Progenitor cell of endocrine pancreas (in vitro differentiated cells): ENCODE measurements around the gene SLC16A5. TPM values are rescaled to one million over a fixed set of nuclear protein-coding genes. Genes with fewer than 3 reads are reported as not detected.

Experiments used
- DNase-seq: peaks from one replicate; pipeline ENCODE4 v3.0.0; 2021; ENCODE audit warnings: low spot score; ENCODE audit not compliant: unreplicated experiment
- H3K27ac Mint-ChIP-seq: 2 replicates; pipeline ENCODE4 v1.8.0; 2021; ENCODE audit warnings: mild to moderate bottlenecking, moderate library complexity, mixed read lengths
- H3K27me3 Mint-ChIP-seq: 2 replicates; pipeline ENCODE4 v1.8.0; 2021; ENCODE audit warnings: mixed read lengths
- H3K36me3 Mint-ChIP-seq: 2 replicates; pipeline ENCODE4 v1.8.0; 2022; ENCODE audit warnings: mixed read lengths; ENCODE audit not compliant: insufficient read depth
- H3K4me1 Mint-ChIP-seq: 2 replicates; pipeline ENCODE4 v1.8.0; 2021; ENCODE audit warnings: low read depth, mixed read lengths
- H3K4me3 Mint-ChIP-seq: 2 replicates; pipeline ENCODE4 v1.8.0; 2021; ENCODE audit warnings: low read depth, mild to moderate bottlenecking, moderate library complexity, mixed read lengths
- H3K9me3 Mint-ChIP-seq: 2 replicates; pipeline ENCODE4 v1.8.0; 2021; ENCODE audit warnings: low read depth, mixed read lengths
- CTCF ChIP-seq: fragments of 200-600 bp; sonication (generic); IDR thresholded peaks from one replicate; pipeline ENCODE4 v1.5.0; 2021; ENCODE audit warnings: antibody characterized with exemption, mild to moderate bottlenecking; ENCODE audit not compliant: unreplicated experiment
- total RNA-seq: library from RNA; stranded (reverse); gene quantifications from 2 replicates; pipeline ENCODE4 v1.2.1, GENCODE V29; 2021

The SLC16A5 gene
- total RNA-seq, 1 donor from 2014 or later, result 16.9 TPM

GRCh38 chr17:75110234-75110937, 22.6 kb downstream of the SLC16A5 start:
- peaks cover 9% of the 10 kb centered on the region for H3K27me3 Mint-ChIP-seq
- no peaks in the 10 kb centered on the region for H3K9me3 Mint-ChIP-seq

GRCh38 chr17:75111777-75112335, 24.1 kb downstream of the SLC16A5 start:
- Mint-ChIP-seq H3K4me1 (peaks cover 15% of the 10 kb centered on the region), H3K27me3 (peaks cover 6% of the 10 kb centered on the region), H3K4me3 (peak overlapping the region; percentile 58), H3K27ac (peak overlapping the region; percentile 70), H3K9me3 (no peaks in the 10 kb centered on the region), H3K36me3 (peaks cover 8% of the 10 kb centered on the region)
- no peak for DNase-seq
- no peak for TF ChIP-seq CTCF

More at GRCh38 chr17:75110234-75110937, 22.6 kb downstream of the SLC16A5 start:
- peak overlapping the region; percentile 86 for H3K4me3 Mint-ChIP-seq
- no peak for TF ChIP-seq CTCF
- DNase-seq, result no peak
- H3K36me3 Mint-ChIP-seq, result peaks cover 10% of the 10 kb centered on the region
- H3K27ac Mint-ChIP-seq, result peak overlapping the region; percentile 95
- peaks cover 15% of the 10 kb centered on the region for H3K4me1 Mint-ChIP-seq

GRCh38 chr17:75113798-75114551, 26.2 kb downstream of the SLC16A5 start:
- peak; percentile 78 for DNase-seq
- TF ChIP-seq CTCF, result peak; percentile 92
- Mint-ChIP-seq H3K4me3 (no peak overlapping the region), H3K36me3 (peaks cover 12% of the 10 kb centered on the region), H3K27me3 (no peaks in the 10 kb centered on the region), H3K27ac (peak overlapping the region; percentile 38), H3K4me1 (peaks cover 13% of the 10 kb centered on the region), H3K9me3 (no peaks in the 10 kb centered on the region)

- Mint-ChIP-seq H3K4me3 (no peak overlapping the region), H3K36me3 (peaks cover 14% of the 10 kb centered on the region), H3K4me1 (peaks cover 13% of the 10 kb centered on the region), H3K9me3 (no peaks in the 10 kb centered on the region), H3K27ac (no peak overlapping the region), H3K27me3 (no peaks in the 10 kb centered on the region)
- DNase-seq, result no peak
- TF ChIP-seq CTCF, result no peak
These were observed 27.0 kb downstream of the SLC16A5 start for GRCh38 chr17:75114552-75115314.

GRCh38 chr17:75115555-75115954, 27.8 kb downstream of the SLC16A5 start:
- Mint-ChIP-seq H3K27ac (no peak overlapping the region), H3K4me3 (no peak overlapping the region), H3K9me3 (no peaks in the 10 kb centered on the region), H3K36me3 (peaks cover 17% of the 10 kb centered on the region), H3K27me3 (no peaks in the 10 kb centered on the region), H3K4me1 (peaks cover 9% of the 10 kb centered on the region)
- DNase-seq, result no peak
- TF ChIP-seq CTCF, result no peak
